Fibroblast of skin of left quadriceps (primary cell): Measurements from ENCODE around the gene IQCE.
"Not testable (repeated sequence)": the region's sequence is repeated elsewhere in the genome, so short reads cannot be mapped to it uniquely, and the experiment has no call there.

ENCODE experiments used
- DNase-seq, 2 experiments: peaks; one replicate each; pipeline ENCODE4 v3.0.0-alpha.2; 2013; ENCODE audit warnings: low read depth in 2 of 2

IQCE gene

GRCh38 chr7:2577914-2578680 lies 19.3 kb downstream of the IQCE start:
- DNase-seq, result no peak

- DNase-seq, result no peak
Observed at GRCh38 chr7:2580636-2581035, 21.9 kb downstream of the IQCE start.

- no peak for DNase-seq
Observed at GRCh38 chr7:2582006-2582735, 23.4 kb downstream of the IQCE start.

GRCh38 chr7:2583798-2584580 lies 25.2 kb downstream of the IQCE start:
- DNase-seq, result no peak

- DNase-seq, result no peak
Observed at GRCh38 chr7:2585446-2585845, 26.7 kb downstream of the IQCE start.

GRCh38 chr7:2586326-2587020 lies 27.7 kb downstream of the IQCE start:
- DNase-seq, result no peak

GRCh38 chr7:2587134-2587533 lies 28.4 kb downstream of the IQCE start:
- no peak for DNase-seq

- no peak for DNase-seq
Observed at GRCh38 chr7:2587778-2588177, 29.0 kb downstream of the IQCE start.

GRCh38 chr7:2589341-2589740 lies 30.6 kb downstream of the IQCE start:
- DNase-seq, result no peak

GRCh38 chr7:2589941-2590340 lies 31.2 kb downstream of the IQCE start:
- DNase-seq, result not testable (repeated sequence)

GRCh38 chr7:2592375-2592865 lies 33.6 kb downstream of the IQCE start:
- no peak for DNase-seq

GRCh38 chr7:2593036-2593727 lies 34.4 kb downstream of the IQCE start:
- DNase-seq, result no peak

GRCh38 chr7:2594599-2594998 lies 35.8 kb downstream of the IQCE start:
- no peak for DNase-seq

GRCh38 chr7:2595258-2595860 lies 36.6 kb downstream of the IQCE start:
- DNase-seq, result no peak

- DNase-seq, result no peak
Observed at GRCh38 chr7:2596464-2597272, 37.9 kb downstream of the IQCE start.

- no peak for DNase-seq
Observed at GRCh38 chr7:2597273-2597640, 38.5 kb downstream of the IQCE start.

- no peak for DNase-seq
Observed at GRCh38 chr7:2598154-2598823, 39.5 kb downstream of the IQCE start.

- DNase-seq, result no peak
Observed at GRCh38 chr7:2601065-2601464, 42.3 kb downstream of the IQCE start.

- no peak for DNase-seq
Observed at GRCh38 chr7:2601907-2602306, 43.1 kb downstream of the IQCE start.
